GM10266 (cell line): ENCODE data around the gene CTF1.

ENCODE experiments used
- DNase-seq: peaks from one replicate; pipeline ENCODE4 v3.0.0; 2012; ENCODE audit errors: extremely low spot score
- CTCF ChIP-seq: IDR thresholded peaks from 2 replicates; pipeline ENCODE4 v1.5.1; 2012; ENCODE audit warnings: mild to moderate bottlenecking, low read depth; ENCODE audit not compliant: control insufficient read depth, insufficient read depth; ENCODE audit errors: missing control alignments

The CTF1 gene

GRCh38 chr16:30892670-30893416 is 3.6 kb upstream of the CTF1 start:
- TF ChIP-seq CTCF: no peak
- no peak for DNase-seq

GRCh38 chr16:30893417-30893743 is 3.0 kb upstream of the CTF1 start:
- no peak for DNase-seq
- TF ChIP-seq CTCF: no peak

GRCh38 chr16:30893744-30894539 is 2.5 kb upstream of the CTF1 start, which contains the start of gene BCL7C:
Gene BCL7C, minus strand, starts transcription at chr16:30894077. Its CDS starts 133 bp downstream, at chr16:30893944.
- TF ChIP-seq CTCF: peak; percentile 67
- DNase-seq: peak; percentile 96

- no peak for TF ChIP-seq CTCF
- no peak for DNase-seq
Observed at GRCh38 chr16:30894540-30895368, 1.7 kb upstream of the CTF1 start.

- TF ChIP-seq CTCF: no peak
- no peak for DNase-seq
Observed at GRCh38 chr16:30895627-30896260, 670 bp upstream of the CTF1 start.

GRCh38 chr16:30896889-30897733 is 697 bp downstream of the CTF1 start:
- peak; percentile 88 for DNase-seq
- no peak for TF ChIP-seq CTCF
